ENCODE measurements around the gene IL36RN. TPM values are rescaled to one million over a fixed set of nuclear protein-coding genes. Genes with fewer than 3 reads are reported as not detected.

The IL36RN gene
- total RNA-seq, 4 donors from 2014 or later, result not detected

DNA sequence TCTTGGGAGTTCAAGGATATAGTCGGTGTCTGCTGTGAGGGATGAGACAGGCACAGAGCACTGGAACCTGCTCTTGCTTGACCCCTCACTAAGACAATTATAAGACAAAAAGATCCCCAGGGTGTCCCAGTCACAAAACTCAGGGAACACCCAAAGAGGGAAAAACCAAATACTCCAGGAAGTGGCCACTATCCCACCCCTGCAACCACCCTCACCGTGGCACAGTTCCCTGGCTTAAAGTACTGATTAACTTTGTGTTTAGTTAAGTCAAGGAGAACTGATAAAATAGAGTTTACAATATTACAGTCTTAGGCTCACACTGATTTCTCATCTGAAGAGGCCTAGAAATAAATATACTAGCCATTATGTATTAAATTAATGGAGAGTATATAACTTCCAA, 19.8 kb upstream of the IL36RN start:
- Histone ChIP-seq H3K9me3 (no peaks in the 10 kb centered on the region), H3K27me3 (no peaks in the 10 kb centered on the region), H3K27ac (no peak overlapping the region), H3K4me1 (no peaks in the 10 kb centered on the region), H3K36me3 (no peaks in the 10 kb centered on the region), H3K4me3 (no peak overlapping the region)
- in situ Hi-C loops (cut with MboI; ENCODE audit: low sequenced_read_pairs in 4 of 4), result no loop called here
- intact Hi-C loops (cut with DNase I; ENCODE audit: low total_unique reads), result no loop called here
- no peak for TF ChIP-seq POLR2A (IDR thresholded peaks at IDR 0.05)
- TF ChIP-seq, protein P1, sequence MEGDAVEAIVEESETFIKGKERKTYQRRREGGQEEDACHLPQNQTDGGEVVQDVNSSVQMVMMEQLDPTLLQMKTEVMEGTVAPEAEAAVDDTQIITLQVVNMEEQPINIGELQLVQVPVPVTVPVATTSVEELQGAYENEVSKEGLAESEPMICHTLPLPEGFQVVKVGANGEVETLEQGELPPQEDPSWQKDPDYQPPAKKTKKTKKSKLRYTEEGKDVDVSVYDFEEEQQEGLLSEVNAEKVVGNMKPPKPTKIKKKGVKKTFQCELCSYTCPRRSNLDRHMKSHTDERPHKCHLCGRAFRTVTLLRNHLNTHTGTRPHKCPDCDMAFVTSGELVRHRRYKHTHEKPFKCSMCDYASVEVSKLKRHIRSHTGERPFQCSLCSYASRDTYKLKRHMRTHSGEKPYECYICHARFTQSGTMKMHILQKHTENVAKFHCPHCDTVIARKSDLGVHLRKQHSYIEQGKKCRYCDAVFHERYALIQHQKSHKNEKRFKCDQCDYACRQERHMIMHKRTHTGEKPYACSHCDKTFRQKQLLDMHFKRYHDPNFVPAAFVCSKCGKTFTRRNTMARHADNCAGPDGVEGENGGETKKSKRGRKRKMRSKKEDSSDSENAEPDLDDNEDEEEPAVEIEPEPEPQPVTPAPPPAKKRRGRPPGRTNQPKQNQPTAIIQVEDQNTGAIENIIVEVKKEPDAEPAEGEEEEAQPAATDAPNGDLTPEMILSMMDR (IDR thresholded peaks at IDR 0.05 in 4 of 5, conservative IDR thresholded peaks at IDR 0.05 in 1 of 5), result no peak
- ATAC-seq (no peak), DNase-seq (no peak)

DNA sequence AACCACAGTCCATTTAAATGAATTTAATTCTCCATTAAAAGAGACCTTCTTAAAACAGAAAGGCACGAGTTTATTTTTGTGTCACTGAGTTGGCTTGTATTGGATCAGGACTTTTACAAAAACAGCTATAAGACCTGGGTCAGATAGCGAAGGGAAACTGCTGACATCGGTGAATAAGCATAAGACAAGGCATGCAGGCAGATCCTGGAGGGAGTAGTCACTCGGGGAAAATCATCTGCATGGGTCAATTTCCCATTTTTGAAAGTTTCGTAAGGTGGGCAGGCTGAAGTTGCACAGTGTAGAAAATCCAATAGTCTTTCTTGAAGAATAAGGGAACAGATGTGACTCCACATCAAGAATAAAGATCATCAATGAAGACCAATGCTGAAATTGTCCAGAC, 19.3 kb upstream of the IL36RN start:
- intact Hi-C loops (cut with DNase I; ENCODE audit: low total_unique reads), result no loop called here
- Histone ChIP-seq H3K4me3 (no peak overlapping the region), H3K4me1 (no peaks in the 10 kb centered on the region), H3K36me3 (no peaks in the 10 kb centered on the region), H3K9me3 (no peaks in the 10 kb centered on the region), H3K27ac (no peak overlapping the region), H3K27me3 (no peaks in the 10 kb centered on the region)
- TF ChIP-seq, protein P1 (IDR thresholded peaks at IDR 0.05 in 4 of 5, conservative IDR thresholded peaks at IDR 0.05 in 1 of 5), result no peak
- no peak for TF ChIP-seq POLR2A (IDR thresholded peaks at IDR 0.05)
- DNase-seq, result no peak
- no peak for ATAC-seq
- in situ Hi-C loops (cut with MboI; ENCODE audit: low sequenced_read_pairs in 4 of 4), result no loop called here

DNA sequence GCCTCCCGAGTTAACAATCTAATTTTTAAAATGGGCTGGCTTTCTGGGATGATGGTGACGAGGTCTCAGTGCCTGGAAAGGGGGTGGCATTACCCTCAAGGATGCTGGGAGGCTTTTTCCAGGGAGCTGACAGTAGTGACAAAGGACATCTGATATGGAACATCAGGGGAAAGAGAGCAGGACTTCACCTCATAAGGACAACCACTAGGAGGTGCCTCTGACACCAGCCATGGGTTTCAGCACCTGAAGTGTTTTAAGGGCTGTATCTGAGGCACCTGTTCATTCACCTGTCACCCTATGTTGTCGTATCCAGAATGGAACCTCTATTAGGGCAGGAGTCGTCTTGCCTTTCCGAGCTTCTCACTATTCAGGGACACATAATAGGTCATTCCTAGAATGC, 17.1 kb upstream of the IL36RN start:
- H3K36me3 ChIP-seq, result no peaks in the 10 kb centered on the region
- no peaks in the 10 kb centered on the region for H3K4me1 ChIP-seq
- DNase-seq, result no peak
- H3K4me3 ChIP-seq, result no peak overlapping the region
- TF ChIP-seq POLR2A (IDR thresholded peaks at IDR 0.05), result no peak
- TF ChIP-seq, protein P1 (IDR thresholded peaks at IDR 0.05 in 4 of 5, conservative IDR thresholded peaks at IDR 0.05 in 1 of 5), result no peak
- no peak for ATAC-seq
- no peaks in the 10 kb centered on the region for H3K27me3 ChIP-seq
- no peak overlapping the region for H3K27ac ChIP-seq
- H3K9me3 ChIP-seq, result no peaks in the 10 kb centered on the region
- intact Hi-C loops (cut with DNase I; ENCODE audit: low total_unique reads) (no loop called here), in situ Hi-C loops (cut with MboI; ENCODE audit: low sequenced_read_pairs in 4 of 4) (no loop called here)

DNA sequence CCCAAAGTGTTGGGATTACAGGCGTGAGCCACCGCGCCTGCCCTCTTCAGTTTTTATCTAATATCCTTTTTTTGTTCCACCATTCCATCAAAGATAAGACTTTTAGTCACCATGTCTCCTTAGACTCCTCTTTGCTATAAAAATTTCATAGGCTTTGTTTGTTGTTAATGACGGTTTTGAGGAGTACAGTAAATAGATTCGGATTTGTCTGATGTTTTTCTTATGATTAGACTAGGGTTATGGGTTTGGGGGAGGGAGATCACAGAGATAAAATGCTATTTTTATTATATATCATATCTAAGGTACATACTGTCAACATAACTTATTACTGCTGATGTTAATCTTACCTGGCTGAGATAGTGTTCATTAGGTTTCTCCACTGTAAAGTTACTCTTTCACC, 12.5 kb upstream of the IL36RN start:
- no peak for TF ChIP-seq POLR2A (IDR thresholded peaks at IDR 0.05)
- TF ChIP-seq, protein P1 (IDR thresholded peaks at IDR 0.05 in 4 of 5, conservative IDR thresholded peaks at IDR 0.05 in 1 of 5), result no peak
- Histone ChIP-seq H3K9me3 (no peaks in the 10 kb centered on the region), H3K27me3 (no peaks in the 10 kb centered on the region), H3K4me3 (no peak overlapping the region), H3K4me1 (no peaks in the 10 kb centered on the region), H3K27ac (no peak overlapping the region), H3K36me3 (no peaks in the 10 kb centered on the region)
- no peak for ATAC-seq
- intact Hi-C loops (cut with DNase I; ENCODE audit: low total_unique reads), result no loop called here
- DNase-seq, result no peak
- in situ Hi-C loops (cut with MboI; ENCODE audit: low sequenced_read_pairs in 4 of 4), result no loop called here

Data from gastrocnemius medialis (tissue), 4 donors.